GM21390 (cell line): ENCODE measurements around the gene LRRC40.

Experiments
- ATAC-seq: cut with Tn5 transposase; IDR thresholded peaks from one replicate; pipeline ENCODE4 v1.9.1; 2021; ENCODE audit not compliant: unreplicated experiment

Gene LRRC40

GRCh38 chr1:70134148-70134547, 71.2 kb downstream of the LRRC40 start:
- no peak for ATAC-seq

- no peak for ATAC-seq
Measured at GRCh38 chr1:70117046-70117445, 88.3 kb downstream of the LRRC40 start.

- ATAC-seq: no peak
Measured at GRCh38 chr1:70115315-70115714, 90.1 kb downstream of the LRRC40 start.

GRCh38 chr1:70112838-70113237, 92.5 kb downstream of the LRRC40 start:
- no peak for ATAC-seq

GRCh38 chr1:70109241-70109640, 96.1 kb downstream of the LRRC40 start:
- ATAC-seq: no peak

- no peak for ATAC-seq
Measured at GRCh38 chr1:70103770-70104169, 101.6 kb downstream of the LRRC40 start.

- ATAC-seq: no peak
Measured at GRCh38 chr1:70101774-70102173, 103.6 kb downstream of the LRRC40 start.

- no peak for ATAC-seq
Measured at GRCh38 chr1:70101231-70101630, 104.1 kb downstream of the LRRC40 start.
